ENCODE results near the gene ERBB4.

ERBB4 gene

GRCh38 chr2:211391189-211391567 is 1147.4 kb downstream of the ERBB4 start:
- Histone ChIP-seq H3K4me1 (ENCODE audit: control insufficient read depth in 2 of 2, insufficient read depth in 1 of 2, low read depth in 1 of 2, low read length in 2 of 2) (peaks cover 4 to 25% of the 10 kb centered on the region in 2 donors), H3K27ac (replicated peaks; ENCODE audit: low read length) (peak overlapping the region; percentile 67)

DNA sequence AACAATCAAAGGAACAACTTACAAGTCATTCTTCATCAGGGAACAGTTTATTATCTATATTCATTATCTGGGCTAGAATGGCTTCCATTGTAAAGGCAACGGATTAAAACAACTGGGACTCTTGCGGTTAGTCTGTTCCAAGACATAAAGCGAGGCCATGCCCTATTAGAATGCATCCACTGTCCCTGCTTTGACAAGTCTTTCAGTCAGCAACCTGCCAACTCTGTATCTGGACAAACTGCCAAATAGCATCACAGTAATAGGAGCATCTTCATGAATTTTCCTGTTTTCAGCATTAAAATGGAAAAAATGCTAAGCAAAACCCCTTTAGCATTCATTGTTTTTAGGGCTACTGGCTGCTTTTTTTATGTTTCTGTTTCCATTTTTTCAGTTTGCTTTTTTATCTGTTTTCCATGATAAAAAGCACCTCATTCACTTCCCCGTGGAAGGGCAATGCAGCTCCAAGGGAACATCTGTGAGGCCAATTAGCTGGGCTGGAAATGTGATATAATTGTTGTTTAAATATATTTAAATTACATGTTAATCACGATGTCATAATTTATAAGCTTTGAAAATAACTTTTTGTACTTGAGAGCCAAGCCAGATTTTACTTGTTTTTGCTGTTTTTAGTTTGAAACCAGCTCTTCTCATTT is 1147.9 kb downstream of the ERBB4 start:
- no peak overlapping the region for H2BK12ac ChIP-seq (ENCODE audit: low read length)
- no peak overlapping the region for H3K9ac ChIP-seq (ENCODE audit: low read depth, low read length, poor library complexity)
- H3K14ac ChIP-seq (ENCODE audit: low read length), result no peak overlapping the region
- no peak overlapping the region for H3K4me3 ChIP-seq (ENCODE audit: low read length in 2 of 2)
- H3K18ac ChIP-seq (ENCODE audit: low read length), result no peak overlapping the region
- peak overlapping the region; percentile 67 for H3K27ac ChIP-seq (replicated peaks; ENCODE audit: low read length)
- H2BK5ac ChIP-seq (ENCODE audit: low read length), result no peak overlapping the region
- H3K23ac ChIP-seq (ENCODE audit: low read depth, low read length, poor library complexity), result no peak overlapping the region
- H4K8ac ChIP-seq (ENCODE audit: low read depth, low read length), result no peak overlapping the region
- no CpG with 5 or more reads among the region's 5 CpGs for WGBS, 2 donors (ENCODE audit: extremely low coverage in 2 of 2, insufficient read length in 2 of 2, insufficient replicate concordance in 1 of 2)
- no peak overlapping the region for H2BK120ac ChIP-seq (ENCODE audit: low read depth, low read length)
- no peaks in the 10 kb centered on the region for H3K79me1 ChIP-seq (ENCODE audit: low read depth, low read length)
- no peak overlapping the region for H3K4me2 ChIP-seq (ENCODE audit: insufficient read depth, low read length, poor library complexity, severe bottlenecking)
- H2BK15ac ChIP-seq (ENCODE audit: low read length), result no peak overlapping the region
- peak; percentile 15 for DNase-seq (ENCODE audit: low spot score)
- H3K9me3 ChIP-seq (replicated peaks in 1 of 2; ENCODE audit: control insufficient read depth in 2 of 2, insufficient read depth in 1 of 2, low read depth in 1 of 2, low read length in 2 of 2), result no peaks in the 10 kb centered on the region
- H4K91ac ChIP-seq (ENCODE audit: low read depth, low read length, poor library complexity), result no peak overlapping the region
- no peaks in the 10 kb centered on the region for H3K27me3 ChIP-seq (ENCODE audit: control insufficient read depth in 3 of 3, insufficient read depth in 3 of 3, low read depth in 1 of 3, low read length in 3 of 3)
- H2AFZ ChIP-seq (ENCODE audit: low read length), result no peak overlapping the region
- no peaks in the 10 kb centered on the region for H3K36me3 ChIP-seq (replicated peaks in 1 of 2; ENCODE audit: control insufficient read depth in 2 of 2, insufficient read depth in 2 of 2, low read length in 2 of 2)
- peaks cover 4 to 25% of the 10 kb centered on the region in 2 donors for H3K4me1 ChIP-seq (ENCODE audit: control insufficient read depth in 2 of 2, insufficient read depth in 1 of 2, low read depth in 1 of 2, low read length in 2 of 2)
- H2AK5ac ChIP-seq (ENCODE audit: low read depth, low read length), result no peak overlapping the region
- H3K4ac ChIP-seq (ENCODE audit: low read length), result no peak overlapping the region

More at GRCh38 chr2:211391189-211391567, 1147.4 kb downstream of the ERBB4 start:
- Histone ChIP-seq H3K14ac (ENCODE audit: low read length) (no peak overlapping the region), H3K36me3 (replicated peaks in 1 of 2; ENCODE audit: control insufficient read depth in 2 of 2, insufficient read depth in 2 of 2, low read length in 2 of 2) (no peaks in the 10 kb centered on the region), H2BK15ac (ENCODE audit: low read length) (no peak overlapping the region), H3K79me1 (ENCODE audit: low read depth, low read length) (no peaks in the 10 kb centered on the region), H3K23ac (ENCODE audit: low read depth, low read length, poor library complexity) (no peak overlapping the region), H4K91ac (ENCODE audit: low read depth, low read length, poor library complexity) (no peak overlapping the region), H3K4ac (ENCODE audit: low read length) (no peak overlapping the region), H4K8ac (ENCODE audit: low read depth, low read length) (no peak overlapping the region), H3K9me3 (replicated peaks in 1 of 2; ENCODE audit: control insufficient read depth in 2 of 2, insufficient read depth in 1 of 2, low read depth in 1 of 2, low read length in 2 of 2) (no peaks in the 10 kb centered on the region), H3K4me3 (ENCODE audit: low read length in 2 of 2) (no peak overlapping the region), H2BK12ac (ENCODE audit: low read length) (no peak overlapping the region), H3K18ac (ENCODE audit: low read length) (no peak overlapping the region), H3K4me2 (ENCODE audit: insufficient read depth, low read length, poor library complexity, severe bottlenecking) (peak overlapping the region; percentile 11), H3K27me3 (ENCODE audit: control insufficient read depth in 3 of 3, insufficient read depth in 3 of 3, low read depth in 1 of 3, low read length in 3 of 3) (no peaks in the 10 kb centered on the region), H3K9ac (ENCODE audit: low read depth, low read length, poor library complexity) (no peak overlapping the region), H2AK5ac (ENCODE audit: low read depth, low read length) (no peak overlapping the region), H2BK120ac (ENCODE audit: low read depth, low read length) (no peak overlapping the region), H2BK5ac (ENCODE audit: low read length) (no peak overlapping the region), H2AFZ (ENCODE audit: low read length) (peak overlapping the region; percentile 25)
- DNase-seq (ENCODE audit: low spot score), result peak; percentile 42
- WGBS, 2 donors (ENCODE audit: extremely low coverage in 2 of 2, insufficient read length in 2 of 2, insufficient replicate concordance in 1 of 2), result no CpG with 5 or more reads among the region's 3 CpGs

GRCh38 chr2:211387734-211388133 is 1150.9 kb downstream of the ERBB4 start:
- Histone ChIP-seq H3K36me3 (replicated peaks in 1 of 2; ENCODE audit: control insufficient read depth in 2 of 2, insufficient read depth in 2 of 2, low read length in 2 of 2) (no peaks in the 10 kb centered on the region), H3K23ac (ENCODE audit: low read depth, low read length, poor library complexity) (no peak overlapping the region), H3K27ac (replicated peaks; ENCODE audit: low read length) (no peak overlapping the region), H4K8ac (ENCODE audit: low read depth, low read length) (no peak overlapping the region), H3K79me1 (ENCODE audit: low read depth, low read length) (no peaks in the 10 kb centered on the region), H3K18ac (ENCODE audit: low read length) (no peak overlapping the region), H3K4ac (ENCODE audit: low read length) (no peak overlapping the region), H2AFZ (ENCODE audit: low read length) (no peak overlapping the region), H2BK5ac (ENCODE audit: low read length) (no peak overlapping the region), H2BK15ac (ENCODE audit: low read length) (no peak overlapping the region), H3K9ac (ENCODE audit: low read depth, low read length, poor library complexity) (no peak overlapping the region), H3K27me3 (ENCODE audit: control insufficient read depth in 3 of 3, insufficient read depth in 3 of 3, low read depth in 1 of 3, low read length in 3 of 3) (no peaks in the 10 kb centered on the region), H3K4me1 (ENCODE audit: control insufficient read depth in 2 of 2, insufficient read depth in 1 of 2, low read depth in 1 of 2, low read length in 2 of 2) (peaks cover 4 to 16% of the 10 kb centered on the region in 2 donors), H3K9me3 (replicated peaks in 1 of 2; ENCODE audit: control insufficient read depth in 2 of 2, insufficient read depth in 1 of 2, low read depth in 1 of 2, low read length in 2 of 2) (no peaks in the 10 kb centered on the region), H3K4me2 (ENCODE audit: insufficient read depth, low read length, poor library complexity, severe bottlenecking) (no peak overlapping the region), H2BK120ac (ENCODE audit: low read depth, low read length) (no peak overlapping the region), H2BK12ac (ENCODE audit: low read length) (no peak overlapping the region), H4K91ac (ENCODE audit: low read depth, low read length, poor library complexity) (no peak overlapping the region), H2AK5ac (ENCODE audit: low read depth, low read length) (no peak overlapping the region), H3K14ac (ENCODE audit: low read length) (no peak overlapping the region), H3K4me3 (ENCODE audit: low read length in 2 of 2) (no peak overlapping the region)
- DNase-seq (ENCODE audit: low spot score), result no peak
- no CpG with 5 or more reads among the region's 6 CpGs for WGBS, 2 donors (ENCODE audit: extremely low coverage in 2 of 2, insufficient read length in 2 of 2, insufficient replicate concordance in 1 of 2)

- H2AFZ ChIP-seq (ENCODE audit: low read length), result no peak overlapping the region
- H3K14ac ChIP-seq (ENCODE audit: low read length), result no peak overlapping the region
- H3K27me3 ChIP-seq (ENCODE audit: control insufficient read depth in 3 of 3, insufficient read depth in 3 of 3, low read depth in 1 of 3, low read length in 3 of 3), result no peaks in the 10 kb centered on the region
- H3K18ac ChIP-seq (ENCODE audit: low read length), result no peak overlapping the region
- no peaks in the 10 kb centered on the region for H3K9me3 ChIP-seq (replicated peaks in 1 of 2; ENCODE audit: control insufficient read depth in 2 of 2, insufficient read depth in 1 of 2, low read depth in 1 of 2, low read length in 2 of 2)
- H2BK120ac ChIP-seq (ENCODE audit: low read depth, low read length), result no peak overlapping the region
- no peaks in the 10 kb centered on the region for H3K79me1 ChIP-seq (ENCODE audit: low read depth, low read length)
- H4K91ac ChIP-seq (ENCODE audit: low read depth, low read length, poor library complexity), result no peak overlapping the region
- H2BK12ac ChIP-seq (ENCODE audit: low read length), result no peak overlapping the region
- no peak overlapping the region for H3K4me3 ChIP-seq (ENCODE audit: low read length in 2 of 2)
- no peak overlapping the region for H4K8ac ChIP-seq (ENCODE audit: low read depth, low read length)
- no peak for DNase-seq (ENCODE audit: low spot score)
- H2BK5ac ChIP-seq (ENCODE audit: low read length), result no peak overlapping the region
- no CpG with 5 or more reads among the region's 2 CpGs for WGBS, 2 donors (ENCODE audit: extremely low coverage in 2 of 2, insufficient read length in 2 of 2, insufficient replicate concordance in 1 of 2)
- H3K36me3 ChIP-seq (replicated peaks in 1 of 2; ENCODE audit: control insufficient read depth in 2 of 2, insufficient read depth in 2 of 2, low read length in 2 of 2), result no peaks in the 10 kb centered on the region
- no peak overlapping the region for H3K27ac ChIP-seq (replicated peaks; ENCODE audit: low read length)
- H3K4me1 ChIP-seq (ENCODE audit: control insufficient read depth in 2 of 2, insufficient read depth in 1 of 2, low read depth in 1 of 2, low read length in 2 of 2), result no peaks in the 10 kb centered on the region
- no peak overlapping the region for H3K4me2 ChIP-seq (ENCODE audit: insufficient read depth, low read length, poor library complexity, severe bottlenecking)
- H3K23ac ChIP-seq (ENCODE audit: low read depth, low read length, poor library complexity), result no peak overlapping the region
- no peak overlapping the region for H3K9ac ChIP-seq (ENCODE audit: low read depth, low read length, poor library complexity)
- no peak overlapping the region for H2AK5ac ChIP-seq (ENCODE audit: low read depth, low read length)
- no peak overlapping the region for H3K4ac ChIP-seq (ENCODE audit: low read length)
- H2BK15ac ChIP-seq (ENCODE audit: low read length), result no peak overlapping the region
Measured at GRCh38 chr2:211380041-211380440, 1158.6 kb downstream of the ERBB4 start.

All from neuronal stem cell (in vitro differentiated cells).